ENCODE measurements around the gene TBC1D14. TPM values are rescaled to one million over a fixed set of nuclear protein-coding genes. Genes with fewer than 3 reads are reported as not detected.
A peak's percentile ranks its signal among the peaks of the same experiment; 100 is the strongest.

Gene TBC1D14
- total RNA-seq, 1 experiment from 2014 or later, result 36.3 TPM

- no TSS peak for BruUV-seq (replicated peaks)
- DNase-seq (ENCODE audit: low read depth, low spot score) (no peak), ATAC-seq (no peak)
- ChIA-PET CTCF (no interaction called here), POLR2A (no interaction called here)
- intact Hi-C loops (cut with micrococcal nuclease; ENCODE audit: unreplicated experiment) (no loop called here), in situ Hi-C loops (cut with HindIII; ENCODE audit: low pct_unique_long_range_greater_than_20kb, low sequenced_read_pairs) (no loop called here)
- TF ChIP-seq REST (IDR thresholded peaks at IDR 0.05; ENCODE audit: insufficient read depth in 1 of 2, low read depth in 2 of 2, low read length in 1 of 2) (no peak), TCF7L2 (IDR thresholded peaks at IDR 0.05; ENCODE audit: low read depth, low read length) (no peak), CTCF (IDR thresholded peaks at IDR 0.05) (no peak), SIN3A (IDR thresholded peaks at IDR 0.05; ENCODE audit: borderline replicate concordance, insufficient read depth, low read depth, low read length) (no peak), POLR2AphosphoS5 (IDR thresholded peaks at IDR 0.05; ENCODE audit: low read depth, low read length) (no peak)
- Histone ChIP-seq H3K27me3 (ENCODE audit: control insufficient read depth, insufficient read depth, low read length) (no peaks in the 10 kb centered on the region), H3K9me3 (ENCODE audit: control insufficient read depth, insufficient read depth, low read depth, low read length) (no peaks in the 10 kb centered on the region), H3K27ac (ENCODE audit: low read length) (0 out of 2 replicates have a peak overlapping the region, but pooled peaks have one; percentile 7), H3K36me3 (ENCODE audit: control insufficient read depth, insufficient read depth, low read length) (no peaks in the 10 kb centered on the region), H3K4me3 (ENCODE audit: low read depth in 2 of 2, low read length in 2 of 2) (no peak overlapping the region), H3K4me1 (ENCODE audit: control insufficient read depth, insufficient read depth, low read length) (peaks cover 45% of the 10 kb centered on the region)
Measured at GRCh38 chr4:6939761-6940743, 30.4 kb downstream of the TBC1D14 start.

- TF ChIP-seq SIN3A (IDR thresholded peaks at IDR 0.05; ENCODE audit: borderline replicate concordance, insufficient read depth, low read depth, low read length) (no peak), CTCF (IDR thresholded peaks at IDR 0.05) (no peak), POLR2AphosphoS5 (IDR thresholded peaks at IDR 0.05; ENCODE audit: low read depth, low read length) (no peak), TCF7L2 (IDR thresholded peaks at IDR 0.05; ENCODE audit: low read depth, low read length) (no peak), REST (IDR thresholded peaks at IDR 0.05; ENCODE audit: insufficient read depth in 1 of 2, low read depth in 2 of 2, low read length in 1 of 2) (no peak)
- DNase-seq (ENCODE audit: low read depth, low spot score) (no peak), ATAC-seq (no peak)
- ChIA-PET CTCF (no interaction called here), POLR2A (no interaction called here)
- Histone ChIP-seq H3K36me3 (ENCODE audit: control insufficient read depth, insufficient read depth, low read length) (no peaks in the 10 kb centered on the region), H3K27ac (ENCODE audit: low read length) (no peak overlapping the region), H3K27me3 (ENCODE audit: control insufficient read depth, insufficient read depth, low read length) (no peaks in the 10 kb centered on the region), H3K4me1 (ENCODE audit: control insufficient read depth, insufficient read depth, low read length) (peaks cover 45% of the 10 kb centered on the region), H3K4me3 (ENCODE audit: low read depth in 2 of 2, low read length in 2 of 2) (no peak overlapping the region), H3K9me3 (ENCODE audit: control insufficient read depth, insufficient read depth, low read depth, low read length) (no peaks in the 10 kb centered on the region)
- no TSS peak for BruUV-seq (replicated peaks)
- in situ Hi-C loops (cut with HindIII; ENCODE audit: low pct_unique_long_range_greater_than_20kb, low sequenced_read_pairs) (no loop called here), intact Hi-C loops (cut with micrococcal nuclease; ENCODE audit: unreplicated experiment) (no loop called here)
Measured at GRCh38 chr4:6940744-6941137, 31.1 kb downstream of the TBC1D14 start.
